NCI-H446 (cell line): ENCODE data around the gene CHKA.

Experiments used
- DNase-seq, 2 experiments: peaks; one replicate each; lab custom pipeline; 2025; lab: John Stamatoyannopoulos, UW

The CHKA gene

GRCh38 chr11:68071281-68072048 lies 49.7 kb downstream of the CHKA start:
- DNase-seq = no peak

GRCh38 chr11:68067991-68068390 lies 53.2 kb downstream of the CHKA start:
- DNase-seq = no peak

GRCh38 chr11:68066742-68067141 lies 54.4 kb downstream of the CHKA start:
- DNase-seq = no peak

- no peak for DNase-seq
Measured at GRCh38 chr11:68065841-68066240, 55.3 kb downstream of the CHKA start.

GRCh38 chr11:68064926-68065325 lies 56.3 kb downstream of the CHKA start:
- no peak for DNase-seq

GRCh38 chr11:68061508-68061907 lies 59.7 kb downstream of the CHKA start:
- DNase-seq = no peak

GRCh38 chr11:68057807-68058206 lies 63.4 kb downstream of the CHKA start:
- no peak for DNase-seq

- no peak for DNase-seq
Measured at GRCh38 chr11:68056317-68057285, 64.6 kb downstream of the CHKA start.

- DNase-seq = no peak
Measured at GRCh38 chr11:68053981-68054812, 67.0 kb downstream of the CHKA start.

- DNase-seq = no peak
Measured at GRCh38 chr11:68053117-68053516, 68.1 kb downstream of the CHKA start.

- no peak for DNase-seq
Measured at GRCh38 chr11:68052137-68052873, 68.9 kb downstream of the CHKA start.

- no peak for DNase-seq
Measured at GRCh38 chr11:68051191-68052136, 69.7 kb downstream of the CHKA start.

GRCh38 chr11:68050371-68050841 lies 70.8 kb downstream of the CHKA start:
- DNase-seq = no peak

GRCh38 chr11:68049509-68050370 lies 71.4 kb downstream of the CHKA start:
- DNase-seq = no peak

- no peak for DNase-seq
Measured at GRCh38 chr11:68048681-68049508, 72.3 kb downstream of the CHKA start.

- no peak for DNase-seq
Measured at GRCh38 chr11:68047437-68048290, 73.5 kb downstream of the CHKA start.

GRCh38 chr11:68044898-68045351 lies 76.3 kb downstream of the CHKA start:
- no peak for DNase-seq
